PC-3 (cell line): ENCODE measurements around the gene DOCK1. TPM values are rescaled to one million over a fixed set of nuclear protein-coding genes. Genes with fewer than 3 reads are reported as not detected.

Experiments
- ATAC-seq: fragments of 200-7000 bp; cut with Tn5 transposase; 2 replicates; pipeline ENCODE4 v1.9.1; 2020; ENCODE audit warnings: mild to moderate bottlenecking, moderate library complexity
- BruUV-seq: library from RNA; stranded (reverse); fragments of 400-500 nt; replicated peaks from 2 replicates; lab custom pipeline; 2021; lab: Mats Ljungman, UMichigan
- CTCF ChIA-PET: fragments of 300-600 bp; sonication (Branson Sonifier 250); formaldehyde crosslinking; loops from one replicate; lab custom pipeline; 2022; ENCODE audit warnings: antibody characterized with exemption; lab: Charles Lee
- POLR2A ChIA-PET: fragments of 300-600 bp; sonication (Branson Sonifier 250); formaldehyde crosslinking; loops from one replicate; lab custom pipeline; 2022; ENCODE audit warnings: antibody characterized with exemption; ENCODE audit not compliant: unreplicated experiment; lab: Charles Lee
- DNase-seq: peaks from one replicate; pipeline ENCODE4 v3.0.0-alpha.2; 2015
- H2AFZ ChIP-seq: fragments of 300-600 bp; sonication (generic); 2 replicates; pipeline ENCODE4 v1.6.0; 2016; ENCODE audit warnings: antibody characterized with exemption, low read length
- H3F3A ChIP-seq: fragments of 300-600 bp; sonication (generic); one replicate; pipeline ENCODE4 v1.6.0; 2017; ENCODE audit warnings: antibody characterized with exemption, low read length, control low read depth, mild to moderate bottlenecking; ENCODE audit not compliant: unreplicated experiment
- H3K27ac ChIP-seq: fragments of 300-600 bp; sonication (generic); 2 replicates; pipeline ENCODE4 v1.5.1; 2016; ENCODE audit warnings: mild to moderate bottlenecking, low read length
- H3K27me3 ChIP-seq: fragments of 300-600 bp; sonication (generic); 2 replicates; pipeline ENCODE4 v1.6.1; 2016; ENCODE audit warnings: low read length, mixed read lengths
- H3K36me3 ChIP-seq: fragments of 300-600 bp; sonication (generic); 2 replicates; pipeline ENCODE4 v1.6.1; 2016; ENCODE audit warnings: low read depth, mixed run types, low read length, mixed read lengths
- H3K4me1 ChIP-seq: fragments of 300-600 bp; sonication (generic); 2 replicates; pipeline ENCODE4 v1.5.1; 2016; ENCODE audit warnings: low read length; ENCODE audit not compliant: insufficient read depth
- H3K4me2 ChIP-seq: fragments of 300-600 bp; sonication (generic); 2 replicates; pipeline ENCODE4 v1.6.0; 2016; ENCODE audit warnings: low read length
- H3K4me3 ChIP-seq: fragments of 300-600 bp; sonication (generic); 2 replicates; pipeline ENCODE4 v1.5.1; 2016; ENCODE audit warnings: mild to moderate bottlenecking, low read length, mixed read lengths
- H3K79me2 ChIP-seq: fragments of 300-600 bp; sonication (generic); 2 replicates; pipeline ENCODE4 v1.6.1; 2017; ENCODE audit warnings: low read length, mixed read lengths
- H3K9ac ChIP-seq: fragments of 300-600 bp; sonication (generic); 2 replicates; pipeline ENCODE4 v1.6.0; 2016; ENCODE audit warnings: mild to moderate bottlenecking, low read length
- H3K9me2 ChIP-seq: fragments of 300-600 bp; sonication (generic); replicated peaks from 2 replicates; pipeline ENCODE4 v1.6.1; 2016; ENCODE audit warnings: mixed run types, low read length, mixed read lengths
- H3K9me3 ChIP-seq: fragments of 300-600 bp; sonication (generic); 2 replicates; pipeline ENCODE4 v1.6.1; 2016; ENCODE audit warnings: low read length, mixed read lengths
- H4K20me1 ChIP-seq: fragments of 300-600 bp; sonication (generic); 2 replicates; pipeline ENCODE4 v1.6.1; 2016; ENCODE audit warnings: low read length, mixed read lengths
- EZH2 ChIP-seq: fragments of 300-600 bp; sonication (generic); IDR thresholded peaks from one replicate; pipeline ENCODE4 v1.6.1; 2017; ENCODE audit warnings: antibody characterized with exemption, mild to moderate bottlenecking, low read length; ENCODE audit not compliant: unreplicated experiment
- EZH2phosphoT487 ChIP-seq: fragments of 300-600 bp; sonication (generic); IDR thresholded peaks from 2 replicates; pipeline ENCODE4 v1.6.1; 2018; ENCODE audit warnings: mild to moderate bottlenecking, antibody characterized with exemption, low read length, borderline replicate concordance
- intact Hi-C: fragments of 100-400 bp; cut with micrococcal nuclease; formaldehyde crosslinking; loops from 2 replicates; pipeline ENCODE4 v1.9.0; 2023
- total RNA-seq: library from RNA; depleted of rRNA; stranded (reverse); fragments of >200 nt; gene quantifications from 2 replicates; pipeline ENCODE4 v1.2.3, GENCODE V29; 2014
- TF ChIP-seq, protein P1 (sequence below): fragments of 300-600 bp; sonication (generic); conservative IDR thresholded peaks from 2 replicates; pipeline ENCODE4 v1.5.1; 2017; ENCODE audit warnings: antibody characterized with exemption, low read depth, mild to moderate bottlenecking, low read length

The DOCK1 gene
- total RNA-seq, 1 experiment from 2014 or later = 34.3 TPM

DNA sequence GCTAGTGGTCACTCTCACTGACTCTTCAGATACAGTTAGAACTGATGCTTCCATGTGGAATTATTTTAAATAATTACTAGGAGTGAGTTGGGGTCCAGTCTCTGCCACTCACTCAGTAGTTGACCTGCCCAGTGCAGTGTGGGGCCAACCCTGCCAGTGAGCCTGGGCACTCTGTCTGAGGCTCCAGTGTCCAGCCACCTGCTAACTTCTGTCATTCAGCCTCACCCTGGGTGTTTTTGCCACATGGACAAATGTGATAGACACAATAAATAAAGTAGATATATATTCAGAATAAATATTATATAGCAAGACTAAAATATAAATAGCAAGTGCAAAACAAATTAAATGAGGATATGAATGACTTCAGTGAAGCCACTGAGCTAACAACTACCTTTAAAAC is 284.0 kb downstream of the DOCK1 start:
- no peak overlapping the region for H2AFZ ChIP-seq
- no peaks in the 10 kb centered on the region for H3K9me3 ChIP-seq
- CTCF ChIA-PET = no interaction called here
- intact Hi-C loops = no loop called here
- TF ChIP-seq EZH2phosphoT487 (no peak), EZH2 (no peak)
- TF ChIP-seq, protein P1, sequence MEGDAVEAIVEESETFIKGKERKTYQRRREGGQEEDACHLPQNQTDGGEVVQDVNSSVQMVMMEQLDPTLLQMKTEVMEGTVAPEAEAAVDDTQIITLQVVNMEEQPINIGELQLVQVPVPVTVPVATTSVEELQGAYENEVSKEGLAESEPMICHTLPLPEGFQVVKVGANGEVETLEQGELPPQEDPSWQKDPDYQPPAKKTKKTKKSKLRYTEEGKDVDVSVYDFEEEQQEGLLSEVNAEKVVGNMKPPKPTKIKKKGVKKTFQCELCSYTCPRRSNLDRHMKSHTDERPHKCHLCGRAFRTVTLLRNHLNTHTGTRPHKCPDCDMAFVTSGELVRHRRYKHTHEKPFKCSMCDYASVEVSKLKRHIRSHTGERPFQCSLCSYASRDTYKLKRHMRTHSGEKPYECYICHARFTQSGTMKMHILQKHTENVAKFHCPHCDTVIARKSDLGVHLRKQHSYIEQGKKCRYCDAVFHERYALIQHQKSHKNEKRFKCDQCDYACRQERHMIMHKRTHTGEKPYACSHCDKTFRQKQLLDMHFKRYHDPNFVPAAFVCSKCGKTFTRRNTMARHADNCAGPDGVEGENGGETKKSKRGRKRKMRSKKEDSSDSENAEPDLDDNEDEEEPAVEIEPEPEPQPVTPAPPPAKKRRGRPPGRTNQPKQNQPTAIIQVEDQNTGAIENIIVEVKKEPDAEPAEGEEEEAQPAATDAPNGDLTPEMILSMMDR = no peak
- H3K4me1 ChIP-seq = no peaks in the 10 kb centered on the region
- no TSS peak for BruUV-seq
- no peaks in the 10 kb centered on the region for H3K9me2 ChIP-seq
- no peak overlapping the region for H3K9ac ChIP-seq
- H3K79me2 ChIP-seq = no peaks in the 10 kb centered on the region
- H3K4me3 ChIP-seq = no peak overlapping the region
- no peaks in the 10 kb centered on the region for H3K27me3 ChIP-seq
- POLR2A ChIA-PET = no interaction called here
- no peaks in the 10 kb centered on the region for H3K36me3 ChIP-seq
- H3K4me2 ChIP-seq = no peak overlapping the region
- no peaks in the 10 kb centered on the region for H3F3A ChIP-seq
- DNase-seq (no peak), ATAC-seq (no peak)
- no peak overlapping the region for H3K27ac ChIP-seq
- no peaks in the 10 kb centered on the region for H4K20me1 ChIP-seq

DNA sequence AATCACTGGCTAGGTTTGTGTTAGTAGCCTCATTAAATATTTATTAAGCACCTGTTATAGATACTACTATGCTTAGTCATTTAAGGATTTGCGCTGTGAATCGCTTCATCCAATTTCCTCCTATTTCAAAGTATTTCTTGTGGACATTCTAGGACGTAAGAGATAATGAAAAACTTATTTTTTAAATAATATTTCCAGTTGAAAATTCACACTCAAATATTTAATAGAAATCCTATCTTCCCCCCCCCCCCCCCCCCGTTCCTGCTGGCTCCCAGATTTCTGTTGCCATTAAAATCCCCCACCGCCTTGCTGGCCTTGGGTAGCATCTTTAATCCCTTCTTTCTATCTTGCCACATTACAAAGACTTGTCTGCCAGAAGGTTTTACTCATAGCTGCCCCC is 285.2 kb downstream of the DOCK1 start:
- Histone ChIP-seq H3K4me1 (no peaks in the 10 kb centered on the region), H3K27me3 (no peaks in the 10 kb centered on the region), H3K79me2 (no peaks in the 10 kb centered on the region), H3K27ac (no peak overlapping the region), H2AFZ (no peak overlapping the region), H3K9me2 (no peaks in the 10 kb centered on the region), H3K4me3 (no peak overlapping the region), H3K36me3 (no peaks in the 10 kb centered on the region), H3K9me3 (no peaks in the 10 kb centered on the region), H3K9ac (no peak overlapping the region), H3K4me2 (no peak overlapping the region), H3F3A (no peaks in the 10 kb centered on the region), H4K20me1 (no peaks in the 10 kb centered on the region)
- BruUV-seq = no TSS peak
- no peak for TF ChIP-seq EZH2
- TF ChIP-seq, protein P1 = no peak
- TF ChIP-seq EZH2phosphoT487 = no peak
- intact Hi-C loops = no loop called here
- ChIA-PET POLR2A (no interaction called here), CTCF (no interaction called here)
- ATAC-seq (no peak), DNase-seq (no peak)

DNA sequence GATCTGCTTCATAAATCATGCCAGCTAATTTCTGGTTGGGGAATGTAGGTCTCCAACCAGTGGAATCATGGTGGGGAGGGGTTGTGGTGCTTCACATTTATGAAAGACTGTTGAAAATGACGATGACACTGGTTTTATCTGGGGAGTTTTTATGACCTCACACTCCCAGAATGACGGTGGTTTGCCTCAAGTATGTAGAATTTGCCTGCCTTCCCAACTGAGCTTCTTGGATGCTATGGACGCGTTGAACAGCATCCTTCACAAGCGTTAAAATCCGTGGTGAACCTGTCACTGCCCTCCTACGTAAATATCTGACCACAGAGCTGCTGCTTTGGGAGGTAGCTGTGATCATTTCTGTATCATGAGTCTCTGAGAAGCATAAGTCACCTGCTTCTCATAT is 287.9 kb downstream of the DOCK1 start:
- no peaks in the 10 kb centered on the region for H3K4me1 ChIP-seq
- ChIA-PET POLR2A (no interaction called here), CTCF (no interaction called here)
- no peak for ATAC-seq
- H3K4me2 ChIP-seq = no peak overlapping the region
- no peak overlapping the region for H3K27ac ChIP-seq
- TF ChIP-seq, protein P1 = no peak
- no TSS peak for BruUV-seq
- H4K20me1 ChIP-seq = no peaks in the 10 kb centered on the region
- no peaks in the 10 kb centered on the region for H3K9me2 ChIP-seq
- H3K9me3 ChIP-seq = no peaks in the 10 kb centered on the region
- DNase-seq = no peak
- no peak overlapping the region for H2AFZ ChIP-seq
- H3K9ac ChIP-seq = no peak overlapping the region
- no peak overlapping the region for H3K4me3 ChIP-seq
- no peaks in the 10 kb centered on the region for H3K27me3 ChIP-seq
- H3K79me2 ChIP-seq = no peaks in the 10 kb centered on the region
- intact Hi-C loops = no loop called here
- no peaks in the 10 kb centered on the region for H3F3A ChIP-seq
- H3K36me3 ChIP-seq = no peaks in the 10 kb centered on the region
